ENCODE data around the gene TENM3. TPM values are rescaled to one million over a fixed set of nuclear protein-coding genes. Genes with fewer than 3 reads are reported as not detected.
A peak's percentile ranks its signal among the peaks of the same experiment; 100 is the strongest.

The TENM3 gene
- total and polyA plus RNA-seq, 2 of the 8 experiments (the other 6 are each of a cell fraction or from before 2014, with no cell fraction given) = 36.9 to 69.3 TPM

GRCh38 chr4:182294451-182294850 lies 51.2 kb downstream of the TENM3 start:
- no peak for FAIRE-seq
- POLR2A ChIA-PET (ENCODE audit: partially characterized antibody) = interaction anchor here (0.7 kb wide), 1 partner anchor 64 kb away, joined by 4 read pairs; no protein-coding TSS in a partner anchor
- no peak overlapping the region for H3K4me2 ChIP-seq (ENCODE audit: insufficient read depth in 1 of 2, low read depth in 2 of 2, low read length in 2 of 2)

More at GRCh38 chr4:182294451-182294850, 51.2 kb downstream of the TENM3 start:
- no peaks in the 10 kb centered on the region for H3K9me3 ChIP-seq (ENCODE audit: insufficient read depth in 2 of 2, low read depth in 1 of 2, low read length in 1 of 2)
- no peak overlapping the region for H3K23ac ChIP-seq (ENCODE audit: insufficient read length)
- H2BK5ac ChIP-seq (ENCODE audit: low read depth, low read length) = no peak overlapping the region
- no peak overlapping the region for H2BK12ac ChIP-seq (ENCODE audit: low read depth, low read length)
- no peaks in the 10 kb centered on the region for H3K27me3 ChIP-seq (replicated peaks in 1 of 4; ENCODE audit: control insufficient read depth in 3 of 4, extremely low read depth in 1 of 4, insufficient read depth in 3 of 4, low read length in 3 of 4)
- H3K18ac ChIP-seq (ENCODE audit: extremely low read depth, low read length) = no peak overlapping the region
- H3K4me3 ChIP-seq (ENCODE audit: extremely low read depth in 1 of 4, insufficient read depth in 2 of 4, low read depth in 3 of 4, low read length in 4 of 4) = no peak overlapping the region
- H3K27ac ChIP-seq (ENCODE audit: low read depth, low read length) = no peak overlapping the region
- H3K56ac ChIP-seq (replicated peaks; ENCODE audit: insufficient read length, low read depth, low read length) = no peak overlapping the region
- H4K5ac ChIP-seq (ENCODE audit: insufficient read length, low read depth, low read length) = no peak overlapping the region
- H3K23me2 ChIP-seq (ENCODE audit: low read depth, low read length) = no peaks in the 10 kb centered on the region
- DNase-seq (ENCODE audit: low read depth in 1 of 2, low spot score in 2 of 2) = no peak
- no peak for TF ChIP-seq BCL11A (IDR thresholded peaks at IDR 0.05; ENCODE audit: low read depth in 2 of 2, low read length in 2 of 2)
- TF ChIP-seq HDAC6 (IDR thresholded peaks at IDR 0.05; ENCODE audit: low read depth, low read length) = no peak
- no peaks in the 10 kb centered on the region for H3K79me2 ChIP-seq (ENCODE audit: control insufficient read depth in 1 of 2, insufficient read depth in 2 of 2, low read length in 2 of 2)
- no peaks in the 10 kb centered on the region for H4K20me1 ChIP-seq (replicated peaks in 1 of 2; ENCODE audit: control insufficient read depth in 1 of 2, insufficient read depth in 2 of 2, low read length in 2 of 2)
- H2AK5ac ChIP-seq (ENCODE audit: low read depth, low read length) = 0 out of 2 replicates have a peak overlapping the region, but pooled peaks have one; percentile 16
- H4K8ac ChIP-seq (ENCODE audit: extremely low read depth, insufficient read depth, low read length) = no peak overlapping the region
- no peak overlapping the region for H4K91ac ChIP-seq (replicated peaks; ENCODE audit: insufficient read length, low read length)
- H2BK20ac ChIP-seq (ENCODE audit: low read length) = no peak overlapping the region
- no peaks in the 10 kb centered on the region; the same call in 1 of the 2 replicates for H3K79me1 ChIP-seq (ENCODE audit: low read depth, low read length)
- H3K4ac ChIP-seq (replicated peaks; ENCODE audit: insufficient read length, low read depth, low read length) = no peak overlapping the region
- no peaks in the 10 kb centered on the region for H3K36me3 ChIP-seq (ENCODE audit: control insufficient read depth in 2 of 4, insufficient read depth in 4 of 4, low read length in 3 of 4)
- 94% methylated on average over 4 of the region's 4 CpGs; no CpG with 5 or more reads in 1 of the 2 experiments for WGBS, 2 experiments (ENCODE audit: extremely low coverage in 1 of 2, insufficient coverage in 1 of 2, insufficient read length in 1 of 2, insufficient replicate concordance in 2 of 2, low coverage in 1 of 2, low lambda C conversion rate in 2 of 2, missing lambda C conversion rate in 1 of 2)
- H3K4me1 ChIP-seq (replicated peaks in 1 of 4; ENCODE audit: control insufficient read depth in 3 of 4, insufficient read depth in 4 of 4, low read length in 3 of 4) = peaks cover 0 to 4% (median 1%) of the 10 kb centered on the region in 4 experiments; a peak in 3 of 7 replicates
- H3K9ac ChIP-seq (replicated peaks in 1 of 4; ENCODE audit: extremely low read depth in 1 of 4, low read depth in 3 of 4, low read length in 3 of 4) = no peak overlapping the region
- CTCF ChIA-PET (ENCODE audit: partially characterized antibody) = no interaction called here
- H2BK120ac ChIP-seq (replicated peaks; ENCODE audit: low read depth, low read length) = no peak overlapping the region
- H2BK15ac ChIP-seq (ENCODE audit: low read length) = no peak overlapping the region
- no peak overlapping the region for H2AFZ ChIP-seq (ENCODE audit: low read length)
- H3K14ac ChIP-seq (ENCODE audit: insufficient read length) = no peak overlapping the region
